GM23248 (cell line): ENCODE results near the gene MYO5A. TPM values are rescaled to one million over a fixed set of nuclear protein-coding genes. Genes with fewer than 3 reads are reported as not detected.
"Not testable (repeated sequence)": the region's sequence is repeated elsewhere in the genome, so short reads cannot be mapped to it uniquely, and the experiment has no call there.

Experiments
- DNase-seq: peaks from one replicate; pipeline ENCODE4 v3.0.0-alpha.2; 2015
- H2AFZ ChIP-seq: fragments of 200-600 bp; sonication (generic); 2 replicates; pipeline ENCODE4 v1.6.1; 2016; ENCODE audit warnings: antibody characterized with exemption
- H3F3A ChIP-seq: fragments of 200-600 bp; sonication (generic); 2 replicates; pipeline ENCODE4 v1.6.1; 2016; ENCODE audit warnings: mild to moderate bottlenecking, antibody characterized with exemption, mixed run types; ENCODE audit not compliant: insufficient read depth
- H3K27ac ChIP-seq: fragments of 200-600 bp; sonication (generic); 2 replicates; pipeline ENCODE4 v1.5.1; 2016; ENCODE audit warnings: mild to moderate bottlenecking
- H3K27me3 ChIP-seq: fragments of 200-600 bp; sonication (generic); replicated peaks from 2 replicates; pipeline ENCODE4 v1.6.1; 2016; ENCODE audit warnings: mild to moderate bottlenecking; ENCODE audit not compliant: insufficient read depth
- H3K36me3 ChIP-seq: fragments of 200-600 bp; sonication (generic); 2 replicates; pipeline ENCODE4 v1.6.1; 2016; ENCODE audit warnings: low read depth, mild to moderate bottlenecking
- H3K4me1 ChIP-seq: fragments of 200-600 bp; sonication (generic); 2 replicates; pipeline ENCODE4 v1.6.1; 2016; ENCODE audit warnings: mild to moderate bottlenecking; ENCODE audit not compliant: insufficient read depth
- H3K4me2 ChIP-seq: fragments of 200-600 bp; sonication (generic); one replicate; pipeline ENCODE4 v1.6.1; 2016; ENCODE audit warnings: mild to moderate bottlenecking; ENCODE audit not compliant: unreplicated experiment
- H3K4me3 ChIP-seq: fragments of 200-600 bp; sonication (generic); 2 replicates; pipeline ENCODE4 v1.5.1; 2016; ENCODE audit warnings: mild to moderate bottlenecking
- H3K79me2 ChIP-seq: fragments of 200-600 bp; sonication (generic); 2 replicates; pipeline ENCODE4 v1.6.1; 2016; ENCODE audit warnings: mild to moderate bottlenecking; ENCODE audit not compliant: insufficient read depth
- H3K9ac ChIP-seq: fragments of 200-600 bp; sonication (generic); 2 replicates; pipeline ENCODE4 v1.6.1; 2016; ENCODE audit warnings: mild to moderate bottlenecking
- H3K9me2 ChIP-seq: fragments of 200-600 bp; sonication (generic); 2 replicates; pipeline ENCODE4 v1.6.1; 2016; ENCODE audit warnings: mixed run types, mild to moderate bottlenecking, moderate library complexity; ENCODE audit not compliant: insufficient read depth
- H3K9me3 ChIP-seq: fragments of 200-600 bp; sonication (generic); one replicate; pipeline ENCODE4 v1.6.1; 2017; ENCODE audit warnings: low read depth
- H4K20me1 ChIP-seq: fragments of 200-600 bp; sonication (generic); 2 replicates; pipeline ENCODE4 v1.6.0; 2016; ENCODE audit not compliant: insufficient read depth
- EZH2 ChIP-seq: fragments of 200-600 bp; sonication (generic); IDR thresholded peaks from 2 replicates; pipeline ENCODE4 v1.6.1; 2018; ENCODE audit warnings: antibody characterized with exemption, mild to moderate bottlenecking; ENCODE audit not compliant: insufficient read depth, poor library complexity, severe bottlenecking
- EZH2phosphoT487 ChIP-seq: fragments of 200-600 bp; sonication (generic); IDR thresholded peaks from 2 replicates; pipeline ENCODE4 v1.6.1; 2018; ENCODE audit warnings: antibody characterized with exemption, moderate library complexity, mild to moderate bottlenecking, low read depth; ENCODE audit not compliant: insufficient read depth
- WGBS, 2 experiments: methylation state at CpG; one replicate each; pipeline ENCODE4 v1.1.6; 2015 to 2017; ENCODE audit warnings: low lambda C conversion rate in 2 of 2, low coverage in 1 of 2; ENCODE audit errors: missing lambda C conversion rate in 2 of 2; 5-methylcytosine and 5-hydroxymethylcytosine counted together
- in situ Hi-C: fragments of 300-500 bp; cut with MboI; formaldehyde crosslinking; loops from 2 replicates; pipeline ENCODE4 v1.15.0; 2020
- polyA plus RNA-seq: library from polyadenylated mRNA; unstranded; fragments of >200 nt; fragmentation: Nextera tagmentation; extraction: Ambion mirVana; gene quantifications from 2 replicates; pipeline ENCODE4 v1.2.1, GENCODE V29; 2016
- total RNA-seq: library from RNA; depleted of rRNA; stranded (reverse); fragments of >200 nt; shearing (Covaris generic); gene quantifications from 2 replicates; pipeline ENCODE4 v1.2.3, GENCODE V29; 2014

MYO5A gene
- total and polyA plus RNA-seq, 2 experiments from 2014 or later: 12.1 to 33.3 TPM

DNA sequence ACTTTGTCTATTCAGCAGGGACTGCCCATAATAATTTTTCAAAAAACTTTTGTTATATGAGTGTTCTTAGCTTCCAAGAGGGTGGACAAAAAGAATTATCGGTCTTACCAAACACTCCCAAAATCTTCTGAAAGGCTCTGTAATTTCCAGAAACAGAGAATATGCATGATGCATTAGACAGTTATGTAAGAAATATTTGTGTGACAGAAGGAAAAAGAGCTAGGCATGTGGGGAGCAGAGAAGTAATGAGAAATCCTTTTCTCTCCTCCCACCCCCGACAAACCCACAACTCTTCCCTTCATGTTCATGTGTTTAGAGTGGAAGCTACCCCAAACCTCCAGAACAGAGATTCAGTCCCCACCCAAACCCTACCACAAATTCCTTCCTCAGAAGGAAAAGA is 86.8 kb downstream of the MYO5A start:
- WGBS, 2 experiments: 34 to 42% methylated on average over 2 of the region's 2 CpGs
- Histone ChIP-seq H3K79me2 (peaks cover 53% of the 10 kb centered on the region), H3K9ac (no peak overlapping the region)

GRCh38 chr15:52440946-52441345 is 87.7 kb downstream of the MYO5A start:
- Histone ChIP-seq H3K9me3 (no peaks in the 10 kb centered on the region), H3K4me1 (peaks cover 26% of the 10 kb centered on the region), H3K27me3 (no peaks in the 10 kb centered on the region), H3F3A (peaks cover 16% of the 10 kb centered on the region; the same call in 1 of the 2 replicates), H3K36me3 (no peaks in the 10 kb centered on the region), H3K4me2 (peak overlapping the region; percentile 59), H3K9me2 (no peaks in the 10 kb centered on the region), H3K9ac (no peak overlapping the region), H4K20me1 (no peaks in the 10 kb centered on the region), H3K27ac (no peak overlapping the region), H3K79me2 (peaks cover 53% of the 10 kb centered on the region), H3K4me3 (no peak overlapping the region), H2AFZ (no peak overlapping the region)
- no peak for DNase-seq
- in situ Hi-C loops: no loop called here
- TF ChIP-seq EZH2: no peak
- no peak for TF ChIP-seq EZH2phosphoT487
- WGBS, 2 experiments: 62 to 66% methylated on average over 2 of the region's 2 CpGs

More for the DNA sequence above, 86.8 kb downstream of the MYO5A start:
- Histone ChIP-seq H3K9me2 (no peaks in the 10 kb centered on the region), H4K20me1 (no peaks in the 10 kb centered on the region), H3K4me3 (peak overlapping the region; percentile 21; the same call in 1 of the 2 replicates), H3K36me3 (no peaks in the 10 kb centered on the region), H3K9me3 (no peaks in the 10 kb centered on the region), H3K4me2 (peak overlapping the region; percentile 59), H3K4me1 (peaks cover 26% of the 10 kb centered on the region), H2AFZ (no peak overlapping the region), H3K27ac (0 out of 2 replicates have a peak overlapping the region, but pooled peaks have one; percentile 7), H3F3A (peaks cover 16% of the 10 kb centered on the region; the same call in 1 of the 2 replicates), H3K27me3 (no peaks in the 10 kb centered on the region)
- TF ChIP-seq EZH2 (no peak), EZH2phosphoT487 (no peak)
- DNase-seq: peak; percentile 42
- in situ Hi-C loops: no loop called here

- H3K4me3 ChIP-seq: no peak overlapping the region
- TF ChIP-seq EZH2phosphoT487 (no peak), EZH2 (no peak)
- H3K79me2 ChIP-seq: peaks cover 53% of the 10 kb centered on the region
- no peaks in the 10 kb centered on the region for H3K9me2 ChIP-seq
- WGBS, 2 experiments: 68 to 69% methylated on average over 4 of the region's 4 CpGs
- in situ Hi-C loops: no loop called here
- H3K4me2 ChIP-seq: peak overlapping the region; percentile 31
- peak; percentile 29 for DNase-seq
- no peaks in the 10 kb centered on the region for H4K20me1 ChIP-seq
- H3K36me3 ChIP-seq: no peaks in the 10 kb centered on the region
- no peaks in the 10 kb centered on the region for H3K9me3 ChIP-seq
- H2AFZ ChIP-seq: no peak overlapping the region
- no peak overlapping the region for H3K27ac ChIP-seq
- H3F3A ChIP-seq: peaks cover 16% of the 10 kb centered on the region; the same call in 1 of the 2 replicates
- peaks cover 21% of the 10 kb centered on the region for H3K4me1 ChIP-seq
- no peaks in the 10 kb centered on the region for H3K27me3 ChIP-seq
- no peak overlapping the region for H3K9ac ChIP-seq
Observed at GRCh38 chr15:52440414-52440813, 88.3 kb downstream of the MYO5A start.

DNA sequence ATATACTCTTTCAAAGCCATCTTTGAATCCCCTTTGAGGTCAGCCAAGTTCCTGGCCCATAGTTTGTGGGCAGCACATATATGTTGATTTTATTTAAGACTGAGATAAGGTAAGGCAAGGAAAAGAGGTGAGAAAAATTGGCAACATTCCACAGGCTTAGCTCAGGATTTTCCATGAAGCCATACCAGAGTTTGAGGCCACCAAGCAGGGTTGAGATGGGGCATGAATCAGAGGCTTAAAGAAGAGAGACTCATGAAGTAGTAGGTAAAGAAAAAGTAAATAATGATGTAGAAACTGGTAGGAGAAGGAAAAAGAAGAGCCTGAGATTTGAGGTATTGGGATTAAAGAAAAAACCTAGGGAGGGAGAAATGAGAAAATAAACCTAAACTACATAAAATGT is 89.2 kb downstream of the MYO5A start:
- no peak for TF ChIP-seq EZH2
- TF ChIP-seq EZH2phosphoT487: no peak
- Histone ChIP-seq H2AFZ (no peak overlapping the region), H3K9me2 (no peaks in the 10 kb centered on the region), H3K4me2 (no peak overlapping the region), H4K20me1 (no peaks in the 10 kb centered on the region; the same call in 1 of the 2 replicates), H3K4me1 (peaks cover 18% of the 10 kb centered on the region), H3K9ac (no peak overlapping the region), H3K79me2 (peaks cover 58% of the 10 kb centered on the region), H3K27ac (no peak overlapping the region), H3F3A (peaks cover 16% of the 10 kb centered on the region; the same call in 1 of the 2 replicates), H3K9me3 (no peaks in the 10 kb centered on the region), H3K4me3 (no peak overlapping the region), H3K36me3 (no peaks in the 10 kb centered on the region), H3K27me3 (no peaks in the 10 kb centered on the region)
- in situ Hi-C loops: no loop called here
- no peak for DNase-seq

DNA sequence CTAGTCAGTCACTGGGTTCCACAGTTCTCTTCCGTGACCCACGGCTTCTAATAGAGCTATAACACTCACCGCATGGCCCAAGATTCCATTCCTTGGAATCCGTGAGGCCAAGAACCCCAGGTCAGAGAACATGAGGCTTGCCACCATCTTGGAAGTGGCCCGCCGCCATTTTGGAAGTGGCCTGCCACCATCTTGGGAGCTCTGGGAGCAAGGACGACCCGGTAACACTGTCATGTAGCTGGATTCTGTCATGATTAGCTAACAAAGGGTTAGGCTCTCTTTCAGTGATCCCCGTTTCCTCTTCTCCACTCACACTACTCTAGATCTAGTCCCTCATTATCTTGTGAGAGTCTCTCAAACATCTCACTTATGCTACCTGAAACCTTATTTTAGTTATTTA is 89.6 kb downstream of the MYO5A start:
- H3K36me3 ChIP-seq, H3K9ac ChIP-seq, H3K27ac ChIP-seq, in situ Hi-C loops, DNase-seq, H3K9me2 ChIP-seq, H3K4me2 ChIP-seq, H4K20me1 ChIP-seq, H3K9me3 ChIP-seq, H3K4me3 ChIP-seq, H2AFZ ChIP-seq, H3K27me3 ChIP-seq: not testable (repeated sequence)
- WGBS, 2 experiments: 91 to 100% methylated on average over 8 to 9 of the region's 9 CpGs
- H3K79me2 ChIP-seq: peaks cover 58% of the 10 kb centered on the region
- peaks cover 18% of the 10 kb centered on the region for H3K4me1 ChIP-seq
- peaks cover 16% of the 10 kb centered on the region; the same call in 1 of the 2 replicates for H3F3A ChIP-seq
